Stimulated activated CD8-positive, alpha-beta memory T cell treated with anti-CD3 and anti-CD28 coated beads, Interleukin-12 subunit alpha, Interleukin-12 subunit beta, amount 100 ng/mL, for 24 hours (primary cell): ENCODE results near the gene COX6A2.
A peak's percentile ranks its signal among the peaks of the same experiment; 100 is the strongest.

ENCODE experiments used
- DNase-seq: peaks from one replicate; pipeline ENCODE4 v3.0.0-alpha.2; 2020; ENCODE audit errors: extremely low read depth

Gene COX6A2

DNA sequence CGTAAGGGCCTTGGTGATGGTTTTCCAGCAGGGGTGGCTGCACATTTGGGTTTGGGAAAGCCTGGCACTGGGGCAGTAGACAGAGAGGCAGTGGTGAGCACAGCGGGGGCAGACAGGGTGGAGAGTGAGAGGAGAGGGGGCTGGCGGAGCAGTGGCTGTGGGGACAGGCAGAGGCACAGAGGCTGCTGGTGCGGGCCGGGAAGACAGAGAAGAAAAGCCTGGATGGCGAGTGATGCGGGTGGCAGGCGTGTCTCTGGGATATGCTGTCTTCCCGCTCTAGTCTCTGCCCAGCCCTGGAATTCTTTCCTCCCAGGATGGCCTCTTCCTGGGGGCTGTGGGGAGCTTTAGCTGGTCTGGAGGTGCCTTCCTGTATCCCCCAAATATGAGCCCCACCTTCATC is 18.1 kb downstream of the COX6A2 start:
- no peak for DNase-seq

DNA sequence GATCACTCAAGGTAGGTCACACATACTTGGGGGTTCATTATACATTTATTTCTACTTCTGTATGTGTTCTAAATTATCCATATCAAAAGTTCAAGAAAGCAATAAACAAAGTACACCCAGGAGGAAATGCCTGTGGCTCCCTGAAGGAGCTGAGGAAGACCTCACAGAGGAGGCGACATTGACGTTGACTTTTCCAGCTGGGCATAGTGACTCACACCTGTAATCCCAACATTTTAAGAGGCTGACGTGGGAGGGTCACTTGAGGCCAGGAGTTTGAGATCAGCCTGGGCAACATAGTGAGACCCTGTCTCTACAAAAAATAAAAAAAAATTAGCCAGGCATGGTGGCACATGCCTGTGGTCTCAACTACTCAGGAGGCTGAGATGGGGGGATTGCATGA is 18.7 kb downstream of the COX6A2 start:
- DNase-seq = no peak

DNA sequence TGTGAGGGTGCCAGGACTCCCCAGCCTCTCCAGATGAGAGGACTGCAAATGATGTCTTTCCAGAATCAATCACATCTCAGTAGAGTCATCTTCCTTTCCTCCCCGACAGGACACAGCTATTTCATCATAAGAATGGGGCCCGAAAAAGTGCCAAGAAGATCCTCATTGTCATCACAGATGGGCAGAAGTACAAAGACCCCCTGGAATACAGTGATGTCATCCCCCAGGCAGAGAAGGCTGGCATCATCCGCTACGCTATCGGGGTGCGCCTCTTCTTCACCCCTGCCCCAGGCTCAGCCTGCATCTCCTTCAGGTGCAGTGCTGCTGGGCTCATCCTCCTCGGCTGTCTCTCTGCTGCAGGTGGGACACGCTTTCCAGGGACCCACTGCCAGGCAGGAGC is 20.8 kb downstream of the COX6A2 start:
- DNase-seq = no peak

DNA sequence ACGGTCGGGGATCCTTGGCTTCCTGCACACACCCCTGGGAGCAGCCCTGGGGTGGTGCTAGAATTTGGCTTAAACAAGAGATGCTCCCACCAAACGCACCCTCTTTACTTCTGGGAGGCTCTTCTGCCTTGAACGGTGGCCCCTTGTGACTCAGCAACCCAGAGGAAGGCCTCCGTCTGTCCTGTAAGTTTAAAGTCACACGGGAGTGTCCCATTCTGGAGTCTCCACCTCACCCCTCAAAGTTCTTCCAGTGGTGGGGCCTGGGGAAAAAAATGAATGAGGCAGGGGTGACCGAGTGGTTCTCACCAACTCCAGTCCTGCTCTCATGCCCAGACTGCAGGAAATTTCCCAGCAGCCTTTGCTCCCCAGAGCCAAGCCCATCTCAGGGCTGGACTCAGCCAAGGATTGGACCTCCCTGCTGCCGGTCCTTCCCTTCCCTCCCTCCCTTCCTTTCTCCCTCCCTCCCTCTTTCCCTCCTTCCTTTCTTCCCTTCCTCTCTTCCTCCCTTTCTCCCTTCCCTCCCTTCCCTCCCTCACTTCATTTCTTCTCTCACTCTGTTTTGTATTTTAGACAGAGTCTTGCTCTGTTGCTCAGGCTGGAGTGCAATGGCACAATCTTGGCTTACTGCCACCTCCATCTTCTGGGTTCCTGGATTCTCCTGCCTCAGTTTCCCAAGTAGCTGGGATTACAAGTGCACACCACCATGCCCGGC is 23.7 kb downstream of the COX6A2 start:
- DNase-seq = no peak

DNA sequence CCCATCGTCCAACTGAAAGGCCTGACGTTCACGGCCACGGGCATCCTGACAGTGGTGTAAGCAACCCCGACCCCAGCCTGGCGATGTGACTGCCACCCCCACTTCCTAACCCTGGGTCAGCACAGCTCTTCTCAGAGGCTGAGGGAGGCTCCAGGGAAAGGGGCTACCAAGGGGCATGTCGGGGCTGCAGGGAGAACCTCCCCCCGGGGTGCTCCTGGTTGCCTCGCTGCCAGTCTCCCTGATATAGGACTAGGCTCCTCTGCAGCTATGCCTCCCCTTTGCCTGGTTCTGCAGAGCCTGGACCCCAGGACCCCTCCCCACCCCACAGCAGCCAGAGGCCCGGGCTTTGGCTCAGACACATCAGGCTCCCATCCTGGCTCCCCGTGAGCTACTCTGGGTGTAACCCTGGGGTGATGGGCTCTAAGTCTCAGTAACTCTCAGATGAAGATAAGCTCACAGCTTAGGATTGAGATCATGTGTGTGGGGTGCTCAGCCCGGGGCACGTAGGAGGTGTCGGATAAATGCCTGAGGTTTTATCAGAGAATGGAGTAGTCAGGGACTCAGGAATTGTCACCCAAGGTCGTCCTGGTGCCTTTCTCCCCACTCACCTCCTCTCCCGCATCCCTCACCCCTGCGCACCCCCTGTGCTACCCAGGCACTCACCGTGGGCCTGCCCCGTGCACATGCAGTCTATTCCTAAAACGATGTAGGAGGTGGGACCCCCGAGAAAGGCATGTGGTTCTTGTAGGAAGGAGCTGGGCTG is 24.4 kb downstream of the COX6A2 start:
- no peak for DNase-seq

DNA sequence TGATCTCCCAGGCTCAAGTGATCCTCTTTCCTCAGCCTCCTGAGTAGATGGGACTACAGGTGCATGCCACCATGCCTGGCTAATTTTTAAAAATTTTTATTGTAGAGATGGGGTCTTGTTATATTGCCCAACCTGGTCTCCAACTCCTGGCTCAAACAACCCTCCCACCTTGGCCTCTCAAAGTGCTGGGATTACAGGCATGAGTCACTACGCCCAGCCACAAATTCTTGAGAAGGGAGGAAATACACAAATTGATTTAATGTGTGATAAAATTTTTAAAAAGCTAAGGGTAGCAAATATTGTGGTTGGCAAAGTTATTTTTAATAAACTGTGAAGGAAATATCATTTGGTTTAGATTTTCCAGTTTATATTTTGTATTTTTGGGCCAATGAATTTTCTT is 25.5 kb downstream of the COX6A2 start:
- DNase-seq = no peak

DNA sequence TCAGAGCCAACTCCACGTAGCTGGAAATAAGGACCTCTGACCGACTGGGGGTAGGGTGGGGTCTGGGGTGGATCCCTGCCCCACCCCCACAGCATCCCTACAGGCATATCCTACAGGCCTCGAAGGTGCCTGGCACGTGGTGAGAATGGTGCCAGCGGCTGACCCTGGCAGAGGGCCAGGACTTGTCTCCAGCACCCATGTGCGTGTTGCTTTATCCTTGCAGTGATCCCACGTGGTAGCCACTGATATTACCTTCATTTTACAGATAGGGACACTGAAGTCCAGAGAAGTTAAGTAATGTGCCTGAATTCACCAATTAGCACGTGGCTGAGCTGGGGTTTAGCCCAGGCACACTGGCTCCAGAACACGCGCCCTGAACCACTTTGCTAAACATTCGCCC is 26.7 kb downstream of the COX6A2 start:
- DNase-seq = no peak

DNA sequence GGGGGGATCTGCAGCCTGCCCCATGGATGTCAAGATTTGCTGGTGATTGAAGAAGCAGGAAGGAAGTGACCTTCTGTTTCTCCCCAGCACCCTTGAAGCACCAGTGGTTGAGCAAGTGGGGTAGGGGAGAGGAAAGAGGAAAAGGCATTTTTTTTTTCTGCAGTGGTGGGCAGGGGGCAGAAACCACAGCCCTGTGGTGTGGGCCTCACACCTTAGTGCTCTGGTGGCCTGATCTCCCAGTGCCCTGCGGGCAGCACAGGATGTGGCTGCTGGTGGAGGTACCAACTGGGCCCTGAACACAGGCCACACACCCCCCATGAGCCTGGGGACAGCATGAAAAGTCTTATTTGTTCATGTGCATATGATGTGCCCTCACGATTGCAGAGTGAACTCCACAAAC is 28.0 kb downstream of the COX6A2 start:
- DNase-seq = no peak

DNA sequence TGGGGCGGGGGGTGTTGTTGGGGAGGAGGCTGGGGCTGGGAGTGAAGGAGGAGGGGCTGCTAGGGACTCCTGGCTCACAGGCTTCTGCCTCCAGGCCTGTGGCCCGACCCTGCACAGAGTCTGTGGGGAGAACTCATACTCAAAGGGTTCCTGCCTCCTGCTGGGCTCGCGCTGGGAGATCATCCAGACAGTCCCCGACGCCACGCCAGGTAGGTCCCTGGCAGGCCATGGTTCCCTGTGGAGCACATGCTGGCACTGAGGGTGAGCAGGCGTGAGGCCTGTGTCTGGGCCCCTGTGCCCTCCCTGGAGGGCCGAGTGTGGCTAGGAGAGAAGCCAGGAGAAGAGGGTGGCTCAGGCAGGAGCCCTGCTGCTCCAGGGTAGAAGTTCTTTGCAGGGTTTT is 30.5 kb downstream of the COX6A2 start:
- DNase-seq = no peak

DNA sequence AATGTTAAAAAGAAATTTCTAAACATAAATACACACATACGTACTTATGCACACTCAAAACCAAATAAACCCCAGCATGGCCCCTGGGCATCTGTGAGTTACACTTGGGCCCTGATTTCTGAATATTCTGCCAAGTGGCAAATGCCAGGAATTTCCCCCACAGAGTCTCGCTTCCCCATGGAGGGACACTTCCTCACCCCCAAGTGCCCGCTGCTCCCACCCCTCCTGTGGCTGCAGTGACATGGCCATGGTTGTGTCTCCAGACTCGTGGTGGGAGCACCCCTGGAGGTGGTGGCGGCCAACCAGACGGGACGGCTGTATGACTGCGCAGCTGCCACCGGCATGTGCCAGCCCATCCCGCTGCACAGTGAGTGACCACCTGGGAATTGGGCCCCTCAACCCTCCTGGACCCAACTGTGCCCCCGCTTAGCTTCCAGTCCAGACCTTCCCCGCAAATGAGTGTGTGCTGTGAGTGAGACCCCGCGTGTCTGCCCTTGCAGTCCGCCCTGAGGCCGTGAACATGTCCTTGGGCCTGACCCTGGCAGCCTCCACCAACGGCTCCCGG is 31.0 kb downstream of the COX6A2 start:
- no peak for DNase-seq

DNA sequence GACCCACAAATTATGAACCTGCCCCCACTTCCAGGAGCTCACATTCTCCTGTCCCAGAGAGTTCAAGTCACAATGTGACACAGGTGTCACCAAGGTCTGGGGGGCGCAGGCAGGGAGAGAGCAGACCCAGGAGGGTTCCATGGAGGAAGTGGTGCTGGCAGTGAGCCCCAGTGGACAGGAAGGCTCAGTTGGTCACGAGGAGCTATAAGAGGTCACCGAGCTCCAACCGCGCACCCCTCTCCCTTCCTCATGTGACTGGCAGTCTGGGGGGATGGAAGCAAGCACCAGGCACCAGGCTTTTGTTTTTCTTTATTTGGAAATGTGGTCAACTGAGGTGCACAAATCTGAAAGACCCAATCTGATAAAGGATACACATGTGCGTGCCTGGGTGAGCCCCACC is 32.5 kb downstream of the COX6A2 start:
- no peak for DNase-seq

DNA sequence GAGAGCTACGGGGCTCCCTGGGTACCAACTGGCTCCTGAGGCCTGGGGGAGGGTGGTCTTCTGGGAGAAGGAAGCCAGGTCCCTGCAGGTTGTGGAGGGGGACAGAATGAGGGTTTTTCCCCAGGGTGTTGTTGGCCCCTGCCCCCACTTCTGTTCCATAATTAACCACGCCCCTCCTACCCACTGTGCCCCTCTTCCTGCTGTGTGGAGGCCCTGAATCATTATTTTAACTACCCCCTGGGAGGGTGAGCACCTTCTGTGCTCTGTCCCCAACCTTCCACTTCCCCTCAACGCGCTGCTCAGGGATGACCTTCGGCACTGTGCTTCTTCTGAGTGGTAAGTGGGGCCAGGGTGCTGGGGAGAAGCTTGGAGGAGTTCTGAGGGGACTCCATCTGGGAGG is 35.1 kb downstream of the COX6A2 start, which contains the start of gene ITGAD:
Gene ITGAD (plus strand): TSS at position 280 of the 400 bp plus-strand sequence. CDS start 26 bp downstream, at position 306.
- DNase-seq = no peak

DNA sequence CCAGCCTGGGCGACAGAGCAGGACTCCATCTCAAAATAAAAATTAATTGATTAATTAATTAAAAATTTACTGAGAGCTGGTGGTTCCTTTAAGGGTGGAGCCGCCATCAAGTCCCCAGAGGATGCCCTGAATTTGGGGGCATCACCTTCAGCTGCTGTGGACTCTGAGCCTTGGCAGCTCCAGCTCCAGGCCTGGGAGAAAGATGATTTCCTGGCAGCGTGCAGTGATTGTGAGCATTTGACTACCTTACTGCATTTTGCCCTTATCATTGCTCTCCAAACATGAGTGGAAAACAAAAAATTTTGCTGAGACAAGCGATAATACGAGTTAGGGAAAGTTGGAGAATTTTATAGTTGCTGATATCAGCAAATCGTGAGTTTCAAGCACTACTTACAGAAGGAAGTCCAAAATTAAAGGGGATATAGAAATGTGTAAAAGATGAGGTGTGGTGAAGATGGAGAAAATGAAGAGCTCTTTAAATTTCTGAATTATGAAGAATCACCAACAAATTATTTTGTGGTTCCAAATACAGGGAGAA is 37.6 kb downstream of the COX6A2 start:
- DNase-seq = no peak

DNA sequence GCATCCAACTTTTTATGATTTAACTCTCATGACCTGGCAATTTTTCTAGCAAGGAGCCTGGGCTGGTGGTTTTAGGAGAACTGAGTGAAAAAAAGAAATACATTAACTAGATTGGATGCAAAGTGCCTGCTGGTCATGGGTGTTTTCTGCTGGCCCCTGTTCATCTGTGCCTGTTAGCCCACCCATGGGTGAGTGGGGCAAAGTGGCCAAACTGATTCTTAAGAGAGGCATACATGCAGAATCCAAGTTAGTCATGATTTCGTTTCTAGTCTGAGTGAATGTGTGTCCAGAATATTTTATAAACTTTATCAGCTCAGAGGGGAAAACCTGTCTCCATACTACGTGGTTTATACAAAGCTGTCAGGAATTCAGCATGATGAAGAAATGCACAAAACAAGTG is 39.6 kb downstream of the COX6A2 start:
- DNase-seq = no peak

DNA sequence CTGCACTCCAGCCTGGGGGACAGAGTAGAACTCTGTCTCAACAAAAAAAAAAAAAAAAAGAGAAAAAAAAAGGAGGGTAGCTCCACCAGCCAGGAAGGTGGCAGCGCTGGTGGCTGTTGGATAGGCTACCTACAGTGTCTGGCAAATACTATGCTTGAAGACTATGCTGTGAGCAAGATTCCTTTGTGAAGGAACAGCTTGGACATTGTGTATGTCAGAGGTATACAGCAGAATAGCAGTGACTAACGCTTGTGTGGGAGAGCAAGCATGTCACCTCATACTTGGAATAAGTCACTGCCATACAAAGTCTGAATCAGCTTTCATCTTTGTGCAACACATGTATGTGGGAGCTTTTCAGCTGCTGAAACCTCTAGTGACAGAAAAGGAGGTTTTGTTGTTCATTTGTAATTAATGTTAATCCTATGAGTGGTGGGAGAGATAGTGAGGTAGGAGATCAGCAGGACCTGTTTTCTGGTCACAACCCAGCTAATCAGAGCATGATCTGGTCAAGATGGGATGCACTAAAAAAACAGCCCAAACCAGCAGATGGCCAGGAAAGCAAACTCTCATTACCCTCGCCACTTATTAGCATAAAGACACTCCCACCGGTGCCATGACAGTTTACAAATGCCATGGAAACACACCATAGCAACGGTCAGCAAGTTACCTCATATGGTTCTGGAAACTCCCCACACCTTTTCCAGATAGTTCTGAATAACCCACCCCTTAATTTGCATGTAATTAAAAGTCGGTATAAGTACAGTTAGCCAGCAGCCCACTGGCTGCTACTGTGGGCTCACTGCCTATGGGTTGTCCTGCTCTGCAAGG is 41.8 kb downstream of the COX6A2 start:
- DNase-seq = no peak

DNA sequence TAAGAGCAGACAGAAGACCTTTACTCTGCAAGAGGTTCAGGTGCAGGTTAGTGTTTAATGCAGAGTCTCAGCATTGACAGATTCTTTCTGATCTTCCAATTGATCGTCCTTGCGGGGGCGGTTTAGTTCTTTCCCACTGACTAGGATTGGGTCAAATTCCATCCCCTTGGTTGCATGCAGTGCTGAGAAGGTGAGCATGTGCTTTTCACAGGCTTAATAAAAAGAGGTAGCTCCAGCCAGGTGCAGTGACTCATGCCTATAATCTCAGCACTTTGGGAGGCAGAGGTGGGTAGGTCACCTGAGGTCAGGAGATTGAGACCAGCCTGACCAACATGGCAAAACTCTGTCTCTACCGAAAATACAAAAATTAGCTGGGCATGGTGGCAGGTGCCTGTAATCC is 42.5 kb downstream of the COX6A2 start:
- DNase-seq = no peak

DNA sequence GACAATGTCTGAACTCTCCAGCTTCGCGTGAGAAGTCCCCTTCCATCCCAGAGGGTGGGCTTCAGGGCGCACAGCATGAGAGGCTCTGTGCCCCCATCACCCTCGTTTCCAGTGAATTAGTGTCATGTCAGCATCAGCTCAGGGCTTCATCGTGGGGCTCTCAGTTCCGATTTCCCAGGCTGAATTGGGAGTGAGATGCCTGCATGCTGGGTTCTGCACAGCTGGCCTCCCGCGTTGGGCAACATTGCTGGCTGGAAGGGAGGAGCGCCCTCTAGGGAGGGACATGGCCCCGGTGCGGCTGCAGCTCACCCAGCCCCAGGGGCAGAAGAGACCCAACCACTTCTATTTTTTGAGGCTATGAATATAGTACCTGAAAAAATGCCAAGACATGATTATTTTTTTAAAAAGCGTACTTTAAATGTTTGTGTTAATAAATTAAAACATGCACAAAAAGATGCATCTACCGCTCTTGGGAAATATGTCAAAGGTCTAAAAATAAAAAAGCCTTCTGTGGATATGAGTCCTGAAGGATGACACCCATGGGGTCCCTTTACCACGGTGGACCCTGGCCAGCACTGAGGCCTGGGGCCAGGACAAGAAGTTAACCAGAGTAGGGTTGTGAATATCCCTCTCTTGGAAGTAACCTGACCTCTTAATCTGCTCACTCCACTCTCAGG is 45.5 kb downstream of the COX6A2 start:
- DNase-seq = peak; percentile 38

DNA sequence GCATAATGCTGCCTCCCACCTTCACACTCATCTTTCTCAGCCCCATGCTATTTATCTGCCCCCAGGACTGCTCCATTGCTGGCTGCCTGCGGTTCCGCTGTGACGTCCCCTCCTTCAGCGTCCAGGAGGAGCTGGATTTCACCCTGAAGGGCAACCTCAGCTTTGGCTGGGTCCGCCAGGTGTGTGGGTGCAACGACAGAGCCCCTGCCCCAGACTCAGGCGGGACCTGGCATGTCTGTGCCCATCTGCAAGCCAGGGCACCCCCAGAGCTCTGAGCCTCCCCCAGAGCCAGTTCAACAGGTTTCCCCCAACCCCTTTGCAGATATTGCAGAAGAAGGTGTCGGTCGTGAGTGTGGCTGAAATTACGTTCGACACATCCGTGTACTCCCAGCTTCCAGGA is 48.0 kb downstream of the COX6A2 start:
- no peak for DNase-seq
